Suprapubic skin (tissue), 4 donors: Measurements from ENCODE around the gene SERPINB6. TPM values are rescaled to one million over a fixed set of nuclear protein-coding genes. Genes with fewer than 3 reads are reported as not detected.

Experiments
- DNase-seq, 2 donors: peaks; one replicate each; pipeline ENCODE4 v3.0.0-alpha.2; 2019; ENCODE audit warnings: low spot score in 2 of 2
- H3K27ac ChIP-seq: fragments of 200-600 bp; sonication (generic); one replicate; pipeline ENCODE4 v1.5.1; 2019
- H3K27me3 ChIP-seq: fragments of 200-600 bp; sonication (generic); one replicate; pipeline ENCODE4 v1.5.1; 2019
- H3K36me3 ChIP-seq: fragments of 200-600 bp; sonication (generic); one replicate; pipeline ENCODE4 v1.5.1; 2019
- H3K4me1 ChIP-seq: fragments of 200-600 bp; sonication (generic); one replicate; pipeline ENCODE4 v1.5.1; 2019
- H3K4me3 ChIP-seq: fragments of 200-600 bp; sonication (generic); one replicate; pipeline ENCODE4 v1.5.1; 2019; ENCODE audit warnings: mild to moderate bottlenecking
- H3K9me3 ChIP-seq: fragments of 200-600 bp; sonication (generic); one replicate; pipeline ENCODE4 v1.5.1; 2019
- CTCF ChIP-seq, 2 donors: fragments of 200-600 bp in 1 of 2; fragments of 450-650 bp in 1 of 2; sonication (generic) in 1 of 2; IDR thresholded peaks; one replicate each; pipeline ENCODE4 v1.5.1; 2016 to 2019; ENCODE audit warnings: antibody characterized with exemption in 2 of 2, mild to moderate bottlenecking in 1 of 2, moderate library complexity in 1 of 2
- EP300 ChIP-seq: sonication (generic); formaldehyde crosslinking; IDR thresholded peaks from one replicate; pipeline ENCODE4 v1.6.1; 2017; ENCODE audit warnings: antibody characterized with exemption
- POLR2A ChIP-seq, 2 donors: fragments of 450-650 bp; IDR thresholded peaks; one replicate each; pipeline ENCODE4 v1.6.1; 2017; ENCODE audit warnings: antibody characterized with exemption in 2 of 2, mild to moderate bottlenecking in 2 of 2, moderate library complexity in 2 of 2
- POLR2AphosphoS5 ChIP-seq, 3 donors: sonication (generic); formaldehyde crosslinking; IDR thresholded peaks; one replicate each; pipeline ENCODE4 v1.6.1; 2017; ENCODE audit warnings: antibody characterized with exemption in 3 of 3
- WGBS: methylation state at CpG from one replicate; pipeline ENCODE4 v1.1.5; 2018; 5-methylcytosine and 5-hydroxymethylcytosine counted together
- total RNA-seq, 4 donors: library from RNA; depleted of rRNA; stranded (reverse); fragments of >200 nt; gene quantifications; one replicate each; pipeline ENCODE4 v1.1.0, GENCODE V29; 2016

SERPINB6 gene
- total RNA-seq, 4 donors from 2014 or later = 26.8 to 53.4 (median 36.8) TPM

DNA sequence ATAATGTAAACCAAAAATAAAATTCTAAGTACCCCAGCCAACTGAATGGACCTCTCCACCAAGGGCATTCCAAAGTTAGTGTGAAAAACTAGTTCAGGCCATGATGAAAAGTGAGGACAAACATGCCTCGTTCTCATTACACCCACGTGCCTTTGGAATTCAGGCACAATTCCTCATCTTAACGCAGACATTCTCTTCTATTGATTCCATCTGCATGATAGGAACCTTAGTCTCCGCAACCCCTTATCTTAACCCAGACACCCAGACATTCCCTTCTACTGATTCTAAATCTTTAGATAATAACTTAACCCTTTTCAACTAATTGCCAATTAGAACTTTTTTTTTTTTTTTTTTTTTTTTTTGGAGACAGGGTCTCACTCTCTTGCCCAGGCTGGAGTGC, 7.6 kb upstream of the SERPINB6 start:
- no peaks in the 10 kb centered on the region for H3K36me3 ChIP-seq
- H3K27me3 ChIP-seq = no peaks in the 10 kb centered on the region
- no peak for DNase-seq
- no peaks in the 10 kb centered on the region for H3K9me3 ChIP-seq
- H3K27ac ChIP-seq = no peak overlapping the region
- H3K4me1 ChIP-seq = peaks cover 37% of the 10 kb centered on the region
- 69% methylated on average over 4 of the region's 4 CpGs for WGBS
- TF ChIP-seq POLR2A (IDR thresholded peaks at IDR 0.05) (no peak), CTCF (IDR thresholded peaks at IDR 0.05) (no peak), EP300 (no peak), POLR2AphosphoS5 (IDR thresholded peaks at IDR 0.05) (no peak)
- no peak overlapping the region for H3K4me3 ChIP-seq

DNA sequence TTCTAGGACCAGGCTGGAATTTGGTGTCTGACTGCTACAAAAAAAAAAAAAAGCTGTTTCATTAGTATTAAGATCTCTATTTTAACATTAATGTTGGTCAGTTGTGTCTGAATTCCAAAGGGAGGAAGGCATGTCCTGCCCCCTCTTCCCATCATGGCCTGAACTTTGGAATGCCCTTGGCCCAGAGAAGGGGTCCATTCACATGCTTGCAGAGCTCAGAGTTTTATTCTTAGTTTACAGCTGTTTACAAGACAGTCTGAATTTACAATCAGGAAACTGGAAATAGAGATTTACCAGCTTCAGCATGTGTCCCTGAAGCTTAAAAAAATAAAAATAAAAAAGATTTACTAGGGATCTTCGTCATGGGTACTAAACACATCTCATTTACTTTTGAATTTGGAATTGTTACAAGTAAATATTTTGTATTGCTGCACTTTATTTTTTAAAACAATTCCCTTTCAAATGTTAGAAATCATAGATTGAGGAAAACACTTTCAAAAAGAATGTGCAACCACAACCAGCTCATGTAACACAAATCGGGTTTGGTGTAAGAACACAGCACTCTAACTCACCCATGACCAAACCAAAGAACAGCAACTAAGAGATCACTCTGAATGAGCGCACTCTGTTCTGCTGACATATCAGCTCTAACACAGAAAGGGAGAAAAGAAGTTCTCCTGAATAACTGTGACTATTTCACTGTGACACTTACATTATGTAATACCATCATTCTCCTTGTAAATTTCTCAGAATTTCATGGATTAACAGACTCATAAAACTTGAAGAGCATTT, 6.6 kb upstream of the SERPINB6 start:
- Histone ChIP-seq H3K4me1 (peaks cover 31% of the 10 kb centered on the region), H3K9me3 (no peaks in the 10 kb centered on the region), H3K4me3 (no peak overlapping the region), H3K27ac (no peak overlapping the region), H3K27me3 (no peaks in the 10 kb centered on the region), H3K36me3 (no peaks in the 10 kb centered on the region)
- WGBS = 88% methylated on average over 3 of the region's 3 CpGs
- TF ChIP-seq EP300 (no peak), POLR2A (IDR thresholded peaks at IDR 0.05) (no peak), POLR2AphosphoS5 (IDR thresholded peaks at IDR 0.05) (no peak), CTCF (IDR thresholded peaks at IDR 0.05) (no peak)
- DNase-seq = no peak

- H3K27ac ChIP-seq = no peak overlapping the region
- no peak overlapping the region for H3K4me3 ChIP-seq
- H3K27me3 ChIP-seq = no peaks in the 10 kb centered on the region
- TF ChIP-seq CTCF (IDR thresholded peaks at IDR 0.05) (no peak), POLR2AphosphoS5 (IDR thresholded peaks at IDR 0.05) (no peak), EP300 (no peak), POLR2A (IDR thresholded peaks at IDR 0.05) (no peak)
- DNase-seq = no peak
- no peaks in the 10 kb centered on the region for H3K36me3 ChIP-seq
- H3K4me1 ChIP-seq = peaks cover 26% of the 10 kb centered on the region
- WGBS = 85% methylated on average over 5 of the region's 5 CpGs
- H3K9me3 ChIP-seq = no peaks in the 10 kb centered on the region
These were observed 5.9 kb upstream of the SERPINB6 start for GRCh38 chr6:2977290-2977689.

DNA sequence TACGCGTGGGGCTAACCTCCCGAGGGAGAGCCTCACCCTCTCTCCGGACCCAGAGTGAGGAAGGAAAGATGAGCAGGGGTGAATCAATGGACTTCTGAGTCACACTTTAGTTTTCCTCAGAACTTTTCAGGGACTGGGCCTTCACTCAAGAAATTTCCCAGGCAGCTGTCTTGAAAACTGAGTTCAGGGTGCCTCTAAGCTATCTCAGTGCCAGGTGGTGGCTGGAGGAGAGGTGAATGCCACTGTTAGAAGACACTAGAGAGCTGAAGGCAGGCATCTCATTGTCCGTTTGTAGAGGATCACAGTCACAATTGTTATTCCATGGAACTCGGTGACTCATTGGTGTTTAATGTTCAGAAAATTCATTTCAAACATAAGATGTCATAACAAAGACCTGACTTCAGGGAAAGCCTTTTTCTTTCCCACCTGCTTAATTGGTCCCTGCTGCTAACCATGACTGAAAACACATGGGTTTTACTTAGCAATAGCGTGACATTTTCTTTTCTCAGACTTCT, 5.3 kb upstream of the SERPINB6 start:
- no peak for DNase-seq
- H3K36me3 ChIP-seq = no peaks in the 10 kb centered on the region
- no peak overlapping the region for H3K4me3 ChIP-seq
- no peak overlapping the region for H3K27ac ChIP-seq
- TF ChIP-seq EP300 (no peak), POLR2AphosphoS5 (IDR thresholded peaks at IDR 0.05) (no peak), POLR2A (IDR thresholded peaks at IDR 0.05) (no peak), CTCF (IDR thresholded peaks at IDR 0.05) (no peak)
- 81% methylated on average over 7 of the region's 7 CpGs for WGBS
- peaks cover 24% of the 10 kb centered on the region for H3K4me1 ChIP-seq
- H3K27me3 ChIP-seq = no peaks in the 10 kb centered on the region
- H3K9me3 ChIP-seq = no peaks in the 10 kb centered on the region

DNA sequence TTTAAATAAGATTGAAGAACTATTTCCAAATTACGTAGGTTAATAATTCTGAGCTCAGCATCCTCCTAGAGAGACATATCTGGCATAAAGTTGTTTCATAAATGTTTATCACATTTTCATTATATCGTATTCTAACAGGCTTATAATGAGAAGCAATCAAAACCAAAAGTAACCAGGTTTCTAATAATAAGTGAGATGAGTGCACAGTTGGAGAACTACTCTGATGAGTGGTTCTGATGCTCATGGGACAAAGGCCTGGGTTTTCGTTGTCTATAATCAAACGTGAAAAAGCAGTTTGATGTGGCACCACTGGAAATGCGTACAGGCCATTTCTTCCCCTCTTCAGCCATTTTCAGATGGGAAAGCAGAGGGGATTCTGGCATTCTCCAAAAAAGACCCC, 4.7 kb upstream of the SERPINB6 start:
- DNase-seq = no peak
- no peak overlapping the region for H3K4me3 ChIP-seq
- no peaks in the 10 kb centered on the region for H3K9me3 ChIP-seq
- no peaks in the 10 kb centered on the region for H3K27me3 ChIP-seq
- H3K36me3 ChIP-seq = no peaks in the 10 kb centered on the region
- 93% methylated on average over 5 of the region's 5 CpGs for WGBS
- no peak for TF ChIP-seq EP300
- TF ChIP-seq POLR2A (IDR thresholded peaks at IDR 0.05) = no peak
- TF ChIP-seq POLR2AphosphoS5 (IDR thresholded peaks at IDR 0.05) = no peak
- TF ChIP-seq CTCF (IDR thresholded peaks at IDR 0.05) = no peak
- no peak overlapping the region for H3K27ac ChIP-seq
- H3K4me1 ChIP-seq = peaks cover 19% of the 10 kb centered on the region
